GM23248 (cell line): ENCODE results near the gene XPO6.

Experiments used
- EZH2 ChIP-seq: fragments of 200-600 bp; sonication (generic); IDR thresholded peaks from 2 replicates; pipeline ENCODE4 v1.6.1; 2018; ENCODE audit warnings: antibody characterized with exemption, mild to moderate bottlenecking; ENCODE audit not compliant: insufficient read depth, poor library complexity, severe bottlenecking
- EZH2phosphoT487 ChIP-seq: fragments of 200-600 bp; sonication (generic); IDR thresholded peaks from 2 replicates; pipeline ENCODE4 v1.6.1; 2018; ENCODE audit warnings: antibody characterized with exemption, moderate library complexity, mild to moderate bottlenecking, low read depth; ENCODE audit not compliant: insufficient read depth

- TF ChIP-seq EZH2 (no peak), EZH2phosphoT487 (no peak)
These were observed 78.1 kb downstream of the XPO6 start for GRCh38 chr16:28133666-28134065.
